Hepatocyte (in vitro differentiated cells): ENCODE measurements around the gene CLEC3B.

Experiments
- EZH2 ChIP-seq: fragments of 200-600 bp; sonication (generic); IDR thresholded peaks from 2 replicates; pipeline ENCODE4 v1.6.1; 2016; ENCODE audit warnings: antibody characterized with exemption, mild to moderate bottlenecking, borderline replicate concordance
- TF ChIP-seq, protein P1 (sequence below): fragments of 200-600 bp; sonication (generic); IDR thresholded peaks from 2 replicates; pipeline ENCODE4 v1.5.1; 2016; ENCODE audit warnings: antibody characterized with exemption, mild to moderate bottlenecking; ENCODE audit not compliant: poor library complexity

GRCh38 chr3:45035441-45036301 lies 9.6 kb downstream of the CLEC3B start:
- TF ChIP-seq, protein P1, sequence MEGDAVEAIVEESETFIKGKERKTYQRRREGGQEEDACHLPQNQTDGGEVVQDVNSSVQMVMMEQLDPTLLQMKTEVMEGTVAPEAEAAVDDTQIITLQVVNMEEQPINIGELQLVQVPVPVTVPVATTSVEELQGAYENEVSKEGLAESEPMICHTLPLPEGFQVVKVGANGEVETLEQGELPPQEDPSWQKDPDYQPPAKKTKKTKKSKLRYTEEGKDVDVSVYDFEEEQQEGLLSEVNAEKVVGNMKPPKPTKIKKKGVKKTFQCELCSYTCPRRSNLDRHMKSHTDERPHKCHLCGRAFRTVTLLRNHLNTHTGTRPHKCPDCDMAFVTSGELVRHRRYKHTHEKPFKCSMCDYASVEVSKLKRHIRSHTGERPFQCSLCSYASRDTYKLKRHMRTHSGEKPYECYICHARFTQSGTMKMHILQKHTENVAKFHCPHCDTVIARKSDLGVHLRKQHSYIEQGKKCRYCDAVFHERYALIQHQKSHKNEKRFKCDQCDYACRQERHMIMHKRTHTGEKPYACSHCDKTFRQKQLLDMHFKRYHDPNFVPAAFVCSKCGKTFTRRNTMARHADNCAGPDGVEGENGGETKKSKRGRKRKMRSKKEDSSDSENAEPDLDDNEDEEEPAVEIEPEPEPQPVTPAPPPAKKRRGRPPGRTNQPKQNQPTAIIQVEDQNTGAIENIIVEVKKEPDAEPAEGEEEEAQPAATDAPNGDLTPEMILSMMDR, result no peak
- no peak for TF ChIP-seq EZH2
